Astrocyte of the spinal cord (primary cell): ENCODE measurements around the gene CYTH1.

Experiments used
- DNase-seq: peaks from one replicate; pipeline ENCODE4 v3.0.0; 2011; ENCODE audit warnings: low read depth, low spot score
- H3K4me3 ChIP-seq: 2 replicates; pipeline ENCODE4 v1.5.1; 2011; ENCODE audit warnings: low read depth, mild to moderate bottlenecking, low read length, moderate library complexity
- in situ Hi-C: cut with HindIII; loops from 2 replicates; pipeline ENCODE4 v1.10.0; 2017; ENCODE audit warnings: low sequenced_read_pairs
- TF ChIP-seq, protein P1 (sequence below): IDR thresholded peaks from 2 replicates; pipeline ENCODE4 v1.5.1; 2012; ENCODE audit warnings: low read depth, mild to moderate bottlenecking, low read length, inconsistent platforms

The CYTH1 gene

GRCh38 chr17:78648293-78648692 is 133.8 kb downstream of the CYTH1 start:
- no peak for DNase-seq
- TF ChIP-seq, protein P1, sequence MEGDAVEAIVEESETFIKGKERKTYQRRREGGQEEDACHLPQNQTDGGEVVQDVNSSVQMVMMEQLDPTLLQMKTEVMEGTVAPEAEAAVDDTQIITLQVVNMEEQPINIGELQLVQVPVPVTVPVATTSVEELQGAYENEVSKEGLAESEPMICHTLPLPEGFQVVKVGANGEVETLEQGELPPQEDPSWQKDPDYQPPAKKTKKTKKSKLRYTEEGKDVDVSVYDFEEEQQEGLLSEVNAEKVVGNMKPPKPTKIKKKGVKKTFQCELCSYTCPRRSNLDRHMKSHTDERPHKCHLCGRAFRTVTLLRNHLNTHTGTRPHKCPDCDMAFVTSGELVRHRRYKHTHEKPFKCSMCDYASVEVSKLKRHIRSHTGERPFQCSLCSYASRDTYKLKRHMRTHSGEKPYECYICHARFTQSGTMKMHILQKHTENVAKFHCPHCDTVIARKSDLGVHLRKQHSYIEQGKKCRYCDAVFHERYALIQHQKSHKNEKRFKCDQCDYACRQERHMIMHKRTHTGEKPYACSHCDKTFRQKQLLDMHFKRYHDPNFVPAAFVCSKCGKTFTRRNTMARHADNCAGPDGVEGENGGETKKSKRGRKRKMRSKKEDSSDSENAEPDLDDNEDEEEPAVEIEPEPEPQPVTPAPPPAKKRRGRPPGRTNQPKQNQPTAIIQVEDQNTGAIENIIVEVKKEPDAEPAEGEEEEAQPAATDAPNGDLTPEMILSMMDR: no peak
- in situ Hi-C loops: no loop called here
- H3K4me3 ChIP-seq: no peak overlapping the region

DNA sequence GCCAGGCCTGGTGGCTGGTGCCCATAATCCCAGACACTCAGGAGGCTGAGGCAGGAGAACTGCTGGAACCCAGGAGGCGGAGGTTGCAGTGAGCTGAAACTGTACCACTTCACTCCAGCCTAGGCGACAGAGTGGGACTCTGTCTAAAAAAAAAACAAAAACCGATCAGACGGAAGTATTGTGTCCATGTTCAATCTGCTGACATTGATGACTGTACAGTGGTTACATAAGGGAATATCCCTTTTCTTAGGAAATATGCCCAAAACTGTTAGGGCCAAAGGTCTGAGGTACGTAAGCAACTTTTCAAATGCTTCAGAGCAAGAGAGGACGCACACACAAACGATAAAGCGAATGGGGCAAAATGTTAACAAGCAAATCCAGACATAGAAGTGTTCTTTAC is 135.0 kb downstream of the CYTH1 start:
- in situ Hi-C loops: no loop called here
- H3K4me3 ChIP-seq: no peak overlapping the region
- TF ChIP-seq, protein P1: no peak
- DNase-seq: no peak

DNA sequence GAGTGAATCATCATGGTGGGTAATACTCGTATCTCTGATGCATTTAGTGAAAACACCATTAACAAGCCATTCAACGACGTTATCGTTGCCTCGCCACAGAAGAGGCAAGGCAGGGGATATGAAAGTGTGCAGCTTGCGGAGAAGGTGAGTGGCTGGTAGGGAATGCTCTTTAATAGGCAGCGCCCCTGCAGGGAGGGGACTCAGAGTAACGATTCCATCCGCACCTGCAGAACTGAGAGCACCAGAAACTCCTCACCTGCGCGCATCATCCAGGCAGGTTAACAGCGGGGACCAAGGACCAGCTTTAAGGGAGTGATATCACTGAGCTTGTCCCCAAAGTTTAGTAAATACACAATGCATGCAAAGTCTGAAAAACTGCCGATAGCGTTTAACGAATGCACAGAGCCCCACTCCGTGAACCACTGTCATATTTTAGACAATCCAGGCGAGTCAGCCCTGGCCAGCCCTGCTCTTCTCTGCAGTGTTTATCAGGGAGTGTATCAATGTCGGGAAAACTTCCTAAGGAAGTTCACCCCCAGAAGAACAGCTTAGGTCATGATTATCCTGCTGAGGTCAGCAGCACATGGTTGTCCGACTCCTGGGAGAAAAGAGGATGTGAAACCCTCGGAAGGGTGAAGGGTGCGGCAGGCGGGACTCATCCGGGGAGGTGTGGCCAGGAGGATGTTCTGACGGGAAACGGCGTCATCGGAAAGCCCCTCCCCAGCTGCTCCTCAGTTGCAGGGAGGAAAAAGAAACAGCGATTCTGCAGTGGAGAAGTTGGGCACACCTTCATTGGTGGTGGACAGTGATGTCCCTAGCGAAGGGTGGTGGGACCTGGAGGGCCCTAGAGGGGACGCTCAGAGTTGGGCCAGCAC is 136.4 kb downstream of the CYTH1 start:
- TF ChIP-seq, protein P1: no peak
- peak; percentile 8 for DNase-seq
- no peak overlapping the region for H3K4me3 ChIP-seq
- in situ Hi-C loops: no loop called here

- in situ Hi-C loops: no loop called here
- DNase-seq: no peak
- H3K4me3 ChIP-seq: no peak overlapping the region
- TF ChIP-seq, protein P1: no peak
Observed at GRCh38 chr17:78644931-78645351, 137.1 kb downstream of the CYTH1 start.

DNA sequence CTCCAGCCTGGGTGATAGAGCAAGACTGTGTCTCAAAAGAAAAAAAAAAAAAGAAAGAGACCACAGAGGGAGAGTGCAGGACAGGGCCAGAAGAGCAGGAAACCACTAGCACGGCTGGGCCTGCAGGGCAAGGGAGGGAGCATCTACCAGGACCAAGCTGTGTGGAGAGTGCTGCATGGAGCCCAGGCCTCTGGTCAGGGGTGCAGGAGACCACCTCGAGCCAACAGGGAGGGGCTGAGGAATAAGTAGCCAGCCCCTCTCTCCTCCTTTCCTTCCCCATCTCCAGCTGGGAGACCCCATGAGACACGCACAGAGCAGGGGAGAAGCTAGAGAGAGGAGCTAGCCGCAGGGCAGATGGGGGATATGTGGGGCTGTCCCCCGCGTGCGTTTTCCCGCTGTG is 137.8 kb downstream of the CYTH1 start:
- TF ChIP-seq, protein P1: no peak
- in situ Hi-C loops: no loop called here
- H3K4me3 ChIP-seq: no peak overlapping the region
- DNase-seq: no peak

DNA sequence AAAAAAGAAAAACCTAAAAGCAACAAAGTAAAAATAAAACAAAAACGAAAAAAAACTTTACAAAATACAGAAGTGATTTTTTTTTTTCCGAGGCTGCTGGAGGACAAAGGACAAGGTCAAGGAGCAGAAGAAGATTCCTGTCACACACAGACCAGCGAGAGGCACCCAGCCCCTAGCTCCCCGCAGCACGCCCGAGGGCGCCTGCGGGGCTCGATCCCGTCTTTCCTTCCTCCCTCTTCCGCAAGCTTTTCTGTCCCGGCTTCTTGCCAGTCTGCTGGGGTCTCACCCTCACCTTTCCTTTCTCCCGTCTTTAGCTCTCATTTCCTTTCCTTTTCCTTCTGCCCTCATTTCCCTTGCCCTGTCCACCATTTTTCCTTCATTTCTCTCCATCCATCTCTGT is 138.7 kb downstream of the CYTH1 start:
- DNase-seq: no peak
- TF ChIP-seq, protein P1: no peak
- in situ Hi-C loops: no loop called here
- H3K4me3 ChIP-seq: no peak overlapping the region
